Upper lobe of left lung (tissue), 6 donors: ENCODE measurements around the gene IFNAR1. TPM values are rescaled to one million over a fixed set of nuclear protein-coding genes. Genes with fewer than 3 reads are reported as not detected.
"Not testable (repeated sequence)": the region's sequence is repeated elsewhere in the genome, so short reads cannot be mapped to it uniquely, and the experiment has no call there.

Source experiments
- ATAC-seq, 2 donors: fragments of 200-7000 bp; cut with Tn5 transposase; one replicate each; pipeline ENCODE4 v1.9.1; 2022; ENCODE audit warnings: mild to moderate bottlenecking in 2 of 2, moderate library complexity in 2 of 2; ENCODE audit not compliant: low FRiP score in 2 of 2
- DNase-seq, 2 donors: peaks; one replicate each; pipeline ENCODE4 v3.0.0-alpha.2; 2019 to 2020
- H3K27ac ChIP-seq, 4 donors: fragments of 200-600 bp; sonication (generic); one replicate each; pipeline ENCODE4 v1.5.1; 2016 to 2019
- H3K27me3 ChIP-seq, 4 donors: fragments of 200-600 bp; sonication (generic); one replicate each; pipeline ENCODE4 v1.5.1; 2017 to 2019
- H3K36me3 ChIP-seq, 4 donors: fragments of 200-600 bp; sonication (generic); one replicate each; pipeline ENCODE4 v1.5.1; 2016 to 2019
- H3K4me1 ChIP-seq, 4 donors: fragments of 200-600 bp; sonication (generic); one replicate each; pipeline ENCODE4 v1.5.1; 2018 to 2019
- H3K4me3 ChIP-seq, 4 donors: fragments of 200-600 bp; sonication (generic); one replicate each; pipeline ENCODE4 v1.5.1; 2017 to 2019; ENCODE audit warnings: mild to moderate bottlenecking in 2 of 4, moderate library complexity in 1 of 4
- H3K9me3 ChIP-seq, 4 donors: fragments of 200-600 bp; sonication (generic); one replicate each; pipeline ENCODE4 v1.5.1; 2018 to 2019
- CTCF ChIP-seq, 6 experiments: fragments of 450-650 bp in 4 of 6; fragments of 200-600 bp in 2 of 6; sonication (generic) in 2 of 6; IDR thresholded peaks; one replicate each; pipeline ENCODE4 v1.5.1; 2016 to 2019; ENCODE audit warnings: antibody characterized with exemption in 6 of 6
- EP300 ChIP-seq, 4 donors: sonication (generic); formaldehyde crosslinking; IDR thresholded peaks; one replicate each; pipeline ENCODE4 v1.5.1; 2017; ENCODE audit warnings: antibody characterized with exemption in 4 of 4, control low read depth in 2 of 4
- POLR2A ChIP-seq, 4 donors: fragments of 450-650 bp; IDR thresholded peaks; one replicate each; pipeline ENCODE4 v1.5.1; 2016 to 2017; ENCODE audit warnings: antibody characterized with exemption in 4 of 4, mild to moderate bottlenecking in 2 of 4
- POLR2AphosphoS5 ChIP-seq, 2 donors: sonication (generic); formaldehyde crosslinking; IDR thresholded peaks; one replicate each; pipeline ENCODE4 v1.5.1; 2017; ENCODE audit warnings: antibody characterized with exemption in 2 of 2
- whole genome bisulfite sequencing, 2 donors: methylation state at CpG; one replicate each; pipeline ENCODE4 v1.1.5; 2017 to 2018; 5-methylcytosine and 5-hydroxymethylcytosine counted together
- total RNA-seq, 6 donors: library from RNA; depleted of rRNA in 4 of 6; stranded (reverse); fragments of >200 nt in 4 of 6; gene quantifications; one replicate each; pipeline versions ENCODE4 v1.1.0 to v1.2.1, GENCODE V29; 2016 to 2021
- donor health status: DM: no; HTN: no; CAD: no; lungs with moderate emphysema.
- donor health status: DM: no; HTN: yes; CAD: no; lungs with severe emphysema.

The IFNAR1 gene
- total RNA-seq, 6 donors from 2014 or later, result 17.1 to 68.5 (median 36.0) TPM

DNA sequence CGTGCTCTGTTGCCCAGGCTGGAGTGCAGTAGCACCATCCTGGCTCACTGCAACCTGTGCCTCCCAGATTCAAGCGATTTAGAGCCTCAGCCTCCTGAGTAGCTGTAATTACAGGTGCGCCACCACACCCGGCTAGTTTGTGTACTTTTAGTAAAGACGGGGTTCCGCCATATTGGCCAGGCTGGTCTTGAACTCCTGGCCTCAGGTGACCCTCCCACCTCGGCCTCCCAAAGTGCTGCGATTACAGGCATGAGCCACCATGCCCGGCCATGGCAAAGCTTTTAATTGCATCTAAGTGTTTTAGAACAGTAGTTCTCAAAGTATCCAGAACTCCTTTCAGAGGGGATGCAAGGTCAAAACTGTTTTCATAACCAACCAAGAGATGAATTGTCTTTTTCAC, 53.3 kb downstream of the IFNAR1 start:
- ATAC-seq, result no peak
- no peak overlapping the region for H3K27ac ChIP-seq
- WGBS, 2 donors, result 85 to 90% methylated on average over 6 to 9 of the region's 9 CpGs

DNA sequence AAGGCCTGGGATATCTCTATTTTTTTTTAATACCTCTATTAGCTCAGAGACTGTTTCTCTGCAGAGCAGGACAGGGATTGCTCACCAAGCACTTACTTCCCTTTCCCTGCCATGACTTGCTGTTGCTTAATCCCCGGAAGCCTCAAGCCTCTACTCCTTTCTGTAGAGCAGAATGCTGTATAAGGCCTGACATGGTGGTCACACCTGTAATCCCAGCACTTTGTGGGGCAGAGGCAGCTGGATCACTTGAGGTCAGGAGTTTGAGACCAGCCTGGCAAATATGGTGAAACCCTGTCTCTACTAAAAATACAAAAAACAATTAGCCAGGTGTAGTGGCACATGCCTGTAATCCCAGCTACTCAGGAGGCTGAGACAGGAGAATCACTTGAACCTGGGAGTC, 55.2 kb downstream of the IFNAR1 start:
- not testable (repeated sequence) for H3K4me3 ChIP-seq, H3K27me3 ChIP-seq, H3K36me3 ChIP-seq, H3K9me3 ChIP-seq
- ATAC-seq, result peak; percentile 82 to 84
- TF ChIP-seq POLR2AphosphoS5 (IDR thresholded peaks at IDR 0.05), result peak in 1 of 2 donors; percentile 42
- WGBS, 2 donors, result 30 to 33% methylated on average over 1 of the region's 1 CpG
- Histone ChIP-seq H3K27ac (peak overlapping the region; percentile 81 to 85 (median 84)), H3K4me1 (peaks cover 41 to 54% (median 46%) of the 10 kb centered on the region in 4 donors)
- DNase-seq, result peak in 1 of 2 donors; percentile 74

More for the DNA sequence above, 53.3 kb downstream of the IFNAR1 start:
- peaks cover 36 to 59% (median 46%) of the 10 kb centered on the region in 4 donors for H3K4me1 ChIP-seq
- no peak overlapping the region for H3K4me3 ChIP-seq
- H3K27me3 ChIP-seq, result no peaks in the 10 kb centered on the region
- TF ChIP-seq EP300 (IDR thresholded peaks at IDR 0.05) (no peak), POLR2A (IDR thresholded peaks at IDR 0.05) (no peak), CTCF (IDR thresholded peaks at IDR 0.05) (no peak), POLR2AphosphoS5 (IDR thresholded peaks at IDR 0.05) (no peak)
- no peak for DNase-seq
- no peaks in the 10 kb centered on the region for H3K36me3 ChIP-seq
- no peaks in the 10 kb centered on the region for H3K9me3 ChIP-seq

DNA sequence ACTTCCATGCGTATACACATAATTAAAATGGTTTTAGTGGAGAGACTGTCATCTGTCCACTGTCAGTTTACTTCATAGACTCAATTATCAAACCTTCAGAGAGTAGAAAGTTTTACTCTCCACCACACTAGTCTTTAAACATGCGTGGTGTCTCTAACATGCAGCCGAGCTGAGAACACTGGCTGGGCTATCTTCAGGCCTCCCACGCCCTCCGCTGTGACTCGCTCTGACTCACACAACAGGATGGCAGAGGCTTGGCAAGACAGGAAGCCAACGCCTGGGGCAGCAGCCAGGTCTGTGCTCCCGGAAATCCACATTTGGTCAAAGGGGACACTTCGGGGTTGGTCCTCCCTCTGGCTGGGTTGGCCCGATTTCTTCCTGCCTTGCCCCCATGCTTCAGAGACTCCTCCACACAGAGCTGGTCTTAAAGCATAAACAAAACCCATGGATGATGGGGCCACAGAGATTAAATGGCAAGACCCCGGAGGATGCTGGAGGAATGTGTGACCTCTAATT, 55.8 kb downstream of the IFNAR1 start:
- DNase-seq, result peak; percentile 23 to 96
- peak; percentile 93 to 96 for ATAC-seq
- Histone ChIP-seq H3K4me1 (peaks cover 36 to 48% (median 47%) of the 10 kb centered on the region in 4 donors), H3K36me3 (no peaks in the 10 kb centered on the region), H3K4me3 (no peak overlapping the region), H3K9me3 (no peaks in the 10 kb centered on the region), H3K27me3 (no peaks in the 10 kb centered on the region), H3K27ac (peak overlapping the region; percentile 81 to 85 (median 84))
- TF ChIP-seq POLR2A (IDR thresholded peaks at IDR 0.05) (peak in 1 of 4 donors; percentile 70), EP300 (IDR thresholded peaks at IDR 0.05) (peak in 2 of 4 donors; percentile 48 to 49), CTCF (IDR thresholded peaks at IDR 0.05) (peak in 1 of 6 experiments; percentile 10), POLR2AphosphoS5 (IDR thresholded peaks at IDR 0.05) (peak; percentile 88 to 89)
- 27% methylated on average over 11 of the region's 11 CpGs for WGBS, 2 donors

GRCh38 chr21:33381381-33381780, 56.6 kb downstream of the IFNAR1 start:
- Histone ChIP-seq H3K27ac (peak overlapping the region; percentile 76 to 85 (median 82)), H3K4me1 (peaks cover 36 to 48% (median 47%) of the 10 kb centered on the region in 4 donors)
- not testable (repeated sequence) for DNase-seq, H3K27me3 ChIP-seq, ATAC-seq, H3K4me3 ChIP-seq, H3K36me3 ChIP-seq, H3K9me3 ChIP-seq
- WGBS, 2 donors, result 93 to 94% methylated on average over 6 of the region's 6 CpGs

DNA sequence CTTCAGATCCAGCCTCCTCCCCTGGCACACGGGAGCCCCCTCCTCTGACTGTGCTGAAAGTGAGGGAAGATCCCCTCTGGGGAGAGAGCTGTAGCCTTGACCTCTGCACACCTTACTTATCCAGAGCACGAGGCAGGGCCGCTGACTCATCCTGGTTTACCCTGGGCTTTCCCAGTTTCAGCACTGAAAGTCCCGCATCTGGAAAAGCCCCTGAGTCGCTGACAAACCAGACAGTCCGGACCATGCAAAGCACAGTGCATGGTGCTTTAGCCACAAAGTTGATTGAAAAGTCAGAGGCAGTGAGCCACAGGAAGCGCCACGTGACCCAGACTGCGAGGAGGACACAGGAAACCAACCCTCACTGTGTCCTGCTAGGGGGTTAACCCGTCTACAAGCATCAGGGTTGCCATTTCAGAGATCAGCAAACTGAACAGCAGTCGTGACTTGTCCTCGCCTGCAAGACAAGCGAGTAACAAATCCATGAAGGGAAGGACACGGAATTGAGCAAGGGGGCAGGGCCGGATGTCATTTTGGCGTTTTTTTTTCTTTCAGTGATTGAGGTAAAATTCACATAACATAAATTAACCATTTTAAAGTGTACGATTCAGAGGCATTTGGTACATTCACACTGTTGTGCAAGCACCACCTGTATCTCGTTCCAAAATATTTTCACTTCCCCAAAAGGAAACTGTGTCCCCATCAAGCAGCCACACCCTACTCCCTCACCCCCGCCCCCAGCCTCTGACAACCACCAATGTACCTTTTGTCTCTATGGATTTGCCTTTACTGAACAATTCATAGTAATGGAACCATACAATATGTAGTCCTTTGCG, 58.5 kb downstream of the IFNAR1 start:
- ATAC-seq (peak; percentile 54 to 78), DNase-seq (peak in 1 of 2 donors; percentile 83)
- peak overlapping the region in 3 of 4 donors; percentile 0 to 20 (median 9) for H3K4me3 ChIP-seq
- H3K9me3 ChIP-seq, result no peaks in the 10 kb centered on the region
- H3K27ac ChIP-seq, result peak overlapping the region; percentile 73 to 83 (median 78)
- peaks cover 36 to 53% (median 47%) of the 10 kb centered on the region in 4 donors for H3K4me1 ChIP-seq
- no peaks in the 10 kb centered on the region for H3K27me3 ChIP-seq
- TF ChIP-seq EP300 (IDR thresholded peaks at IDR 0.05) (peak in 2 of 4 donors; percentile 34 to 80), POLR2AphosphoS5 (IDR thresholded peaks at IDR 0.05) (peak; percentile 47 to 56), POLR2A (IDR thresholded peaks at IDR 0.05) (peak in 1 of 4 donors; percentile 41), CTCF (IDR thresholded peaks at IDR 0.05) (no peak)
- no peaks in the 10 kb centered on the region for H3K36me3 ChIP-seq
- 21 to 30% methylated on average over 19 to 20 of the region's 20 CpGs for WGBS, 2 donors
